HFF-Myc (cell line): Measurements from ENCODE around the gene ULK4.
"Not testable (repeated sequence)": the region's sequence is repeated elsewhere in the genome, so short reads cannot be mapped to it uniquely, and the experiment has no call there.

ENCODE experiments used
- DNase-seq: peaks from one replicate; pipeline ENCODE4 v3.0.0-alpha.2; 2011; ENCODE audit warnings: low read depth; ENCODE audit errors: extremely low read depth
- H3K4me3 ChIP-seq: replicated peaks from 2 replicates; pipeline ENCODE4 v1.5.1; 2011; ENCODE audit warnings: low read depth, mild to moderate bottlenecking, control low read depth, low read length
- CTCF ChIP-seq: IDR thresholded peaks from 2 replicates; pipeline ENCODE4 v1.5.1; 2012; ENCODE audit warnings: mild to moderate bottlenecking, low read depth, low read length, control low read depth; ENCODE audit errors: missing control alignments

ULK4 gene

DNA sequence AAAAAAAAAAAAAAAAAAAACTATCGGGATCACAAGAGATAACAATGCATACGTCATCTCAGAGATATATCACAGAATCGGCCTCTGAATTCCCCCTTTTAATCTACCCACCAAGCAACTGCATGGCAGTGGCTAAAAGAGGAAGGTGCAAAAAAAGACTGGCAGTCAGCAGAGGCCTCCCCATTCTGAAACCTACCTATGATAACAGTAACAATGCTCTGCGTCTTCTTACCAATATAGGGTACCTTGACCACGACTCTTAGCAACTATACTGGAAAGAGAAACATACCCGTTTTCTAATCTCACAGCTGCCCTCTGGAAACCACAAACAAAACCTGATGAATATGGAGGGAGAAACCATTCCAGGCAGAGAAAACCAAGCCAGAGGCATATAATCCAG lies 106.9 kb downstream of the ULK4 start:
- DNase-seq: no peak
- H3K4me3 ChIP-seq: no peak overlapping the region
- no peak for TF ChIP-seq CTCF

DNA sequence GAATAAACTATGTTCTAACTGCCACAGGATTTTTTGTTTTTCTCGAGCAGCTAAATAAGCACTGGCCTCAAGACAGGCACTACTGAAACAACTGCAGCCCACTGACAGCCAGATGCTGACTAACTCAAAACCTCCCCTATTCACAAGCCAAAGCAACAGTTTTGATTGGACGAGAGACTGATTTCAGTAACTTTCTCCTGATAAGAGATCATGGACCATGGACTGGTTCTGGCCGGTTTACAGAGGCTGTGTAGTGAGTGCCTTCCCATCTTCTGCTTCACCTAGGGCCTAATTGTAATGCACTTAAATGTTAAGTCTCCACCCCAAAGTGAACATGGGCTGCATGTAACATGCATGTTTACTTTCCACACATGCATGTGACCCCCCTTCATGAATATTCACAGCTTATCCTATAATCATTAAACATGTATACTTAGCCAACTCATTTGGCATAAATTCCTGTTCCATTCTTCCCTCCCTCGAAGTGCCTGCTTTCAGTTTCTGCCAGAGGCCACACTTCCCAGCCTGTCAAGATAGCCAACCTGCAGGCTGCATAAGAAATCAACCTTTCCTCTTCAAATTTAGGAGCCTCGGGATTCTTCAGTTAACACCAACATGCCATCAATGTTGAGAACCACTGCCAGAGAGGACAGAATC lies 108.2 kb downstream of the ULK4 start:
- DNase-seq: no peak
- TF ChIP-seq CTCF: no peak
- no peak overlapping the region for H3K4me3 ChIP-seq

DNA sequence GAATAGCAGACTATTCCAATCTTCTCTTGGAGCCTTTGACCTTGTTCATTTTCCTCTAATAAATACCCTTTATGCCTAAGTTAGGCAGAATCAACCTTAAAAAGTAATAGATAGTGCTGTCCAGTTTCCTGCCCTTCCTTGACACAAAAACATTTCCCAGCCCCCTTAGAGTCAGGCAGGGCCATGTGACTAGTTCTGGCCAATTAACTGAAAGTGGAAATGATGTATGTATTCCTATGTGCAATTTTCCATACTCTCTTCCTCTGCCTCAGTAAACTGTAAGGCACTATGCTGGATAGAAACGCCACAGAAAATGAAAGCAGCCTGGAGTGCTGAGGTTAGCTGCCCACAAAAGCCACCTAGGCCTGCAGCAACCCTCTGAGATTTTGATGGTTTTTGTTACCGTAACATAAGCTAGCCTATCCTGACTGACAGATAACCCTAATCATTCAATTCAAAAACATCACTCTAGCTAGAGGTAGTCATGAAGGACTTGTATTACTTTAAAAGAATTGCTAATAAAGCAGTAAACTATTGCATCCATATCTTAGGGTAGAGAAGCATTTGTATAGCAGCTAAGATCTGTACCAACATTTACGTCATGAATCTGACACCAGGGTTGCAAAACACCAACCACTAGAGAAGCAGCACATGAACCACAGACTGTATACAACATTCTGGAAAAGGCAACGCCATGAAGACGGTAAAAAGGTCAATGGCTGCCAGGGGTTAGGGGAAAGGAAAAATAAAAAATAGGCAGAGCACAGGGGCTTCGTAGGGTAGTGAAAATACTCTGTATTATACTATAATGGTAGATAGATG lies 112.9 kb downstream of the ULK4 start:
- no peak for DNase-seq
- TF ChIP-seq CTCF: no peak
- no peak overlapping the region for H3K4me3 ChIP-seq

DNA sequence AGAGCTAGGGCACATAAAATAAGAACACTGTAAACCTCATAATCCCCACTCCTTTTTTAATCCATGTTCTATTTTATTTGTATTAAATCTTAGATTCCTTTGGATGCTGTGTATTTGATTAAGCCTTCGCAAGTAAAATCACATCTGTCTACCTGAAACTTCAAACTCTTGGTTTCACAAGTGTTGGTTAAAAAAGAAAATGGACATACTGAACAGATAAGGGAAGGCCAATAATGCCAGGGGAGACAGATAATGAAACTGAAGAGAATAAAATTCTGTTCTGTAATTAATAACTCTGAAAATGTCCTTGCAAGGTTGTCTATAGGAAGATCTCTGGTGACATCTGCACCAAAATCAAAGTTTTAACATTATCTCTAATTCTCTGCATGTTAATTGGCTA lies 114.2 kb downstream of the ULK4 start:
- no peak overlapping the region for H3K4me3 ChIP-seq
- DNase-seq: no peak
- TF ChIP-seq CTCF: no peak

- no peak for DNase-seq
- TF ChIP-seq CTCF: no peak
- no peak overlapping the region for H3K4me3 ChIP-seq
Measured at GRCh38 chr3:41846850-41847249, 115.1 kb downstream of the ULK4 start.

DNA sequence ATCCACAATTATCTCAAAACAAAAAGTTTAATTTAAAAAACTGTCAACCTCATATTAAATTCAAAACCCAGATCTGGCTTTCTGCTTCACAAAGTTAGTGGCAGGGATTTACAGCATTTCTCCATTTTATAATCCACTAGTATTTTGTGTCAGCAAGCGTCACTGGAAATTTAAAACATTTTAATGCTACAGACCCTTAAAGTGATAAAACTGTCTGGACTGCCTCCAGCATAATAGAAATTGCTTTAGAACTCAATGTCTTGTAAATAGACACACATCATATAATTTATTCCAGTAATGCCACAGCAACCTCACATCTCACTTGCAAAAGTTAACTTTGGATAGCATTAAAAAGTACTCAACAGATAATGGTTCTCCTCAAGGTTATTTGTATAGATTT lies 116.1 kb downstream of the ULK4 start:
- DNase-seq: no peak
- no peak for TF ChIP-seq CTCF
- no peak overlapping the region for H3K4me3 ChIP-seq

DNA sequence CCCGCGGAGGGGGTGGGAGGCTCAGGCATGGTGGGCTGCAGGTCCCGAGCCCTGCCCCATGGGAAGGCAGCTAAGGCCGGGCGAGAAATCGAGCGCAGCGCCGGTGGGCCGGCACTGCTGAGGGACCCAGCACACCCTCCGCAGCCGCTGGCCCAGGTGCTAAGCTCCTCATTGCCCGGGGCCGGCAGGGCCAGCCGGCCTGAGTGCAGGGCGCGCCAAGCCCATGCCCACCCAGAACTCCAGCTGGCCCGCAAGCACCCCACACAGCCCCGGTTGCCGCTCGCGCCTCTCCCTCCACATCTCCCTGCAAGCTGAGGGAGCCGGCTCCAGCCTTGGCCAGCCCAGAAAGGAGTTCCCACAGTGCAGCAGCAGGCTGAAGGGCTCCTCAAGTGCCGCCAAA lies 117.6 kb downstream of the ULK4 start:
- H3K4me3 ChIP-seq, DNase-seq: not testable (repeated sequence)

GRCh38 chr3:41840936-41841668 lies 120.8 kb downstream of the ULK4 start:
- not testable (repeated sequence) for H3K4me3 ChIP-seq, DNase-seq
